NCI-H146 treated with DMSO at 0.1 percent for 48 hours (cell line): ENCODE data around the gene RNF4.
"Not testable (repeated sequence)": the region's sequence is repeated elsewhere in the genome, so short reads cannot be mapped to it uniquely, and the experiment has no call there.

Source experiments
- DNase-seq: peaks from one replicate; lab custom pipeline; 2025; ENCODE audit not compliant: unreplicated experiment; lab: John Stamatoyannopoulos, UW

Gene RNF4

DNA sequence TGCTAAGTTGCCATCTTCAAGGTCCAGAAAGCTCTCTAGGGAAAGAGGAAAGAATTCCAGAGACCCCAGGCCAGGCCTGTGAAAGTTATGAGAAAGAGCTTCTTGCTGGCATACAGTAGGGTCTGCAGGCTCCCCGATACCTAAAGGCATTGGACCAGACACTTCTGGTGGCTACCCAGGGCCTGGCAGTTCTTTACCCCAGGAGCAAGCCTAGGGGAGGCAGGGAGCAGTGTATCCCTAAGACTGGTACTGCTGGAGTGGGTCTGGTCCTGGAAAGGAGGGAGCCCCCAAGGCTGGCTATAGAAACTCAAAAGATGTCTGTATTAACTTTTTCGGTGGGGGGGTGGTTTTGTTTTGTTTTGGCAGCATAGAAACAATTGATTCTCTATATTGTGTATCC lies 47.7 kb downstream of the RNF4 start:
- no peak for DNase-seq

DNA sequence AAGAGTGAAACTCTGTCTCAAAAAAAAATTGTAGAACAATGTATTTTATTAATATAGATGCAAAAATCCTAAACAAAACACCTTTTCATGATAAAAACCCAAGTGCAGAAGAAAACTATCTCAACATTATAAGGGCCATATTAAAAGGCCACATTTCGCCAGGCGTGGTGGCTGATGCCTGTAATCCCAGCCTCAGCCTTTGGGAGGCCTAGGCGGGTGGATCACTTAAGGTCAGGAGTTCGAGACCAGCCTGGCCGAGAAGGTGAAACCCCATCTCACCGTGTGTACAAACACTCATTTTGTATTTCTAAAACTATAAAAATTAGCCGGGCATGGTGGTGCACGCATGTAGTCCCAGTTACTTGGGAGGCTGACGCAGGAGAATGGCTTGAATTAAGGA lies 57.7 kb downstream of the RNF4 start:
- no peak for DNase-seq

DNA sequence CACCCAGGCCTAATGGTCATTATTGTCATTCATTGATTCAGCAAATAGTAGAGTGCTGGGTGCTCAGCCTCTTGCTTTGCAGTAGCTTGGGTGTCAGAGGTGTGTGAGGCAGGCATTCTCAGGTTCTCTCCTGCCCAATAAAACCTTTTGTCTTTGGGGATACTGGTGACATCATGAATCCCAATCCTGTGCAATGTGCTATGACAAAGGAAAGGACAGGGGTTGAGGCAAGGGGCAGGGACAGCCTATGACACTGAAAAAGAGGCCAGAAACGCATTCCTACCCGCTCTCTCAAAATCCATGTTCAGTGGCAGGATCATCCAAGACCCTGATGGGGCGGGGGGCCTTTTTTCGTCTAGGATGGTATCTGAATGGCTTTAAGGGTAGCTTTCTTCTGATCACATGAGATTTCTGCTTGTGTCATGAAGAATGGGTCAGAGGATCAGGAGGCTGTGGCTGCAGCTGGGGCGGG lies 66.0 kb downstream of the RNF4 start:
- DNase-seq: no peak

DNA sequence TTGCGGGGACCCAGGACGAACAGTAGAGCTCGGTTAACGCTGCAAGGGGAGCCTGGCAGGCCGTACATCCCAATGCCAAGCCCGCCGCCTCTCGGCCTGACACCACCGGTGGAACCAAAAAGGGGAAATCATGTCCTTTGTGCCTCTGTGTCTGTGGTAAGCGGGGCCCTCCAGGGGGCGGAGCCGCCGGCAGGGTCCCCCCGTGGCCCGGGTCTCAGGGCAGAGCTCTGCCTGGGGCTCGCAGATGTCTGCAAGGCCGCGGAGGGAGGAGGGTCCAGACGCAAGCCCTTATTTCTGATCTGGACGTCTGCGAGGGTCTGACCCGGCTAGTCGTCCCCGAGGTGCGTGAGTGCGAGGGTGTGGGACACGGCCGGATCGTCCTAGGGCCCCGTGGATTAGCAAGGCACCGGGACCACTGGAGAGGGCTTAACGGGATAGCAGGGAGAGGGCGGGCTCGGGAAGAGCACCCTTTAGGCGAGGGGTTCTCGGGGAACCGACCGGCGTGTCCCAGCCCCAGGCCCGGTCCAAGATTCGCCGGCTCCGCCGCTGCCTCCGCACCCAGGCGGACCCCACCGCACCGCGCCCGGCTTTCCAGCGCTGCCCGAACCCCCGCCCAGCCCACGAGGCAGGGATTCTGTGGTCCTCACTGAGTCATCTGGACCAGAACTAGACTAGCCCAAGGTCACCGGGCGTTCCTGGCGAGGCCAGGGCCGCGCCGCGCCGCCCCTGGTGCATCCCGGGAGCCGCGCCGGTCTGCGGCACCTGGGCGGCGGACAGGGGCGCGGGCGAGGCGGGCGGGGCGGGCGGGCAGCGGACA lies 66.7 kb downstream of the RNF4 start:
- peak; percentile 19 for DNase-seq

DNA sequence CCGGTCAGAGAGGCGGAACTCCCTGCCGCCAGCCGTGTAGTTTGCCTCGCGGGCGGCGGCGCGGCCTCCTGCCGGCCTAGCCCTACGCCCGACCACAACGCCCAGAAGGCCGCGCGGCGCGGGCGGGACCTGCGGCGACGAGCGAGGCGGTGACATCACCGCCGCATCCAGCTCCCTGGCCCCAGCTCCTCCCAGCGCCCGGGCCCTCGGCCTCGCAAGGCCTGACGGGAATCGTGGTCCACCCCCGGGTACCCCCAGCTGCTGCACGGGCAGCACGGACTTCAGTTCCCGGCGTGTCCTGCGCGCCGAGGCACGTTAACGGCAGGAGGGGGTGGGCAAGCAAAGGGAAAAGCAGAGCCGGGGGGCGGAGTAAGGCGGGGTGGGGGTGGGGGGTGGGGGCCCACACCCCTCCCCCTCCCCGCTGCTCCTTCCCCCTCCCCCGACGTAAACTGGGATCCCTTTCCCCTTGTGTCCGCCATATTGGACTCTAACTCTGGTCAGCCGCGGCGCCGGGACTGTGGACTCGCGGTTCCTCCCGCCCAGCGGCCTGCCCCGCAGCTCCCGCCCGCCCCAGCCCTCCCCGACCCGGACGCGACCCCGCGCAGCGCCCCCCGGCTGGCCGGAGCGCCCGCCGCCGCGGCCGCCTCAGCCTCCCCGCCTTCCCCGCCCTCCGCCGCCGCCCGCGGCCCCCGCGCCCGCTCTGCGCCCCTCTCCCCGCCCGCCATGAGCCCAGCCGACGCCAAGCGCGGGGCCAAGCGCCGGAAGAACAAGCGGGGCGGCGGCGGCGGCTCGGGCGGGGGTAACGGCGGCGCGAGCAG lies 67.5 kb downstream of the RNF4 start, which contains the start of gene FAM193A:
Gene FAM193A (plus strand): TSS at position 455 of the 818 bp plus-strand sequence. CDS start 269 bp downstream, at position 724.
- peak; percentile 96 for DNase-seq

DNA sequence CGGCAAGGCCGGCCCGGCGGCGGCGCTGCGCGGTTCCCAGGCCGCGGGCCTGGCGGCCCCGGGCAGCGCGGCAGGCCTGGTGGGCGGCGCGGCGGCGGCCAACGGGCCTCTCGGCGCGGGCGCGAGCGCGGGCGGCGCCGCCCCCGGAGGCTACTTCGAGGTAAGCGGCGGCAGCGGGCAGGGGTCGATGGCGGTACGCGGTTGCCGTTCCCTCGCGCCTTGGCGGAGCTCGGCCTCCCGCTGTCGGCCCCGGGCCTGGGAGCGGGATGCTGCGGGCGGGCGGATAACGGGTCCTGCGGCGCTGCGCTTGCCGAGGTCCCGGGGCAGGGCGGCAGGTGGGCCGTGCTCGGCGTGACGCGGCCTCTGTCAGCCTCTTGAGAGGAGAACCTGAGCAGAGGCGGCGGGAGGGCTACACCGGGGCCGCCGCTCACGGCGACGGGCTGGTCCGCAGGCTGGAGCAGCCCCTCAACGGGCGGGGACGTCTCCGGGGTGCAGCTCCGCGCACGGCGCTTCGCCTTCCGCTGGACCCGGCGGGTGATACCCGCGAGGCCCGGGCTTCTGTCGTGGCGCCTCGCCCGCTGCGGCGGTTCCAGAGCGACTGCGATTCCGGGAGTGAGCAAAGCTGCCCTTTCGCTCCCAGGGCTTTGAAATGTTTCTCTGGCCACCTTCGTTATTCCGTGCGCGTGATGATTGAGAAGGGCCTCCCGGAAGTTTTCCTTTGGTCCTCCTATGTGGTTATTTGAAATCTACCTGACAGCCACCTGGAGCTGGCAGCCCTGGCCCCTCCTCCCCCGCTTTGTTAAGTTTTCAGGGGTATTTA lies 68.3 kb downstream of the RNF4 start:
- peak; percentile 22 for DNase-seq

DNA sequence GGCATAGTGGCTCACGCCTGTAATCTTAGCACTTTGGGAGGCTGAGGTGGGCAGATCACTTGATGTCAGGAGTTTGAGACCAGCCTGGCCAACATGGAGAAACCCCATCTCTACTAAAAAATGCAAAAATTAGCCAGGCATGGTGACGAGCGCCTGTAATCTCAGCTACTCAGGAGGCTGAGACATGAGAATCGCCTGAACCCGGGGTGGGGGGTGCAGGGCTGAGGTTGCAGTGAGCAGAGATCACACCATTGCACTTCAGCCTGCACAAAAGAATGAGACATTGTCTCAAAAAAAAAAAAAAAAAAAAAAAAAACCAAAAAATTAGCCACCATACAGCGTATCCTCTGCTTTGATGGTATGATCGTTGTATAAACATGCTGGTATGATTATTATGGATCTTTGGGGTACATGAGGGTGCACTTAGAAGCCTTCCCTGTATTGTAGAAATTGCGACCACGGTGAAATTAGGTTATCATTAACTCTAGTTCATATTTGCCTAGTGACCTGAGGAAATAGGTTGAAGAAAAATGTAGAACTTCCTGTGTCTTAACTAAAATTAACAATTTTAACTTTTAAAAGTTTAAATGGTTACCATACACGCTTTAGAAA lies 74.8 kb downstream of the RNF4 start:
- not testable (repeated sequence) for DNase-seq

DNA sequence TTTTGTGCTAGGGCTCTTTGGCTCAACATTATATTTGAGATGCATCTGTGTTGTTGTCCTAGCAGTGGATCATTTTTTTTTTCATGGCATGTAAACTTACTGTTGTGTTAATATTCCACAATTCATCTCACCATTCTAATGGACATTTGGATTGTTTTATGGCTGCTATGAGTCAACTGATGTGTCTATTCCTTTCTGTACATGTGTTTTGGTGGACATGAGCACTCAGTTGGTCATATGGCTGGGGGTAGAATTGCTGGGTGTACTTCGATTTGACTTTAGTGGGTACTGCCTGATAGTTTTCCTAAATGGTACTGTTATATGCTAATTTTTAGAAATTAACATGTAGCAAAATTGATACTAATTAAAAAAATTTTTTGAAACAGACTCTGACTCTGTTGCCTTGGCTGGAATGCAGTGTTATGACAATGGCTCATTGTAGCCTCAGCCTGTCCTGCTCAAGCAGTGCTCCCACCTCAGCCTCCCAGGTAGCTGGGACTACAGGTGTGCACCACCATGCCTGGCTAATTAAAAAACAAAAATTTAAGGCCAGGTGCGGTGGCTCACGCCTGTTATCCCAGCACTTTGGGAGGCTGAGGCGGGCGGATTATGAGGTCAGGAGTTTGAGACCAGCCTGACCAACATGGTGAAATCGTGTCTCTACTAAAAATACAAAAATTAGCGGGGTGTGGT lies 76.6 kb downstream of the RNF4 start:
- no peak for DNase-seq

DNA sequence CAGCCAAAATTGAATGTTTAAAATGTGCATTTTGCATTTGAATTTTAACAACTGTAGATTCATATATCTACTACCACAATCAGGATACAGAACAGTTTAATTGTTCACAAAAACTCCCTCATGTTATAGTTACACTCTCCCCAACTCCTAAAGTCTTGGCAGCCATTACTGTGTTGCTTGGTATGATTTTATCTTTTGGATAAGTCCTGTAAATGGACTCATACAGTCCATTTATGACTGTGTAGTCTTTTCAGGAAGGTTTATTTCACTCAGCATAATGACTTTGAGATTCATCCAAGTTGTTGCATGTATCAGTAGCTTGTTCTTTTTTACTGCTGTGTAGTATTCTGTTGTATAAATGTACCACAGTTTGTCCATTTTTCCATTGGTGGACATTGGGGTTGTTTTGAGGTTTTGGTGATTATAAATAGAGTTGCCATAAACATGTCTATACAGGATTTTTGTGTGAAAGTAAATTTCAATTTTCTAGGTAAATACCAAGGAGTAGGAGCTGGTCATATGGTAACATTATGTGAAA lies 77.4 kb downstream of the RNF4 start:
- no peak for DNase-seq

DNA sequence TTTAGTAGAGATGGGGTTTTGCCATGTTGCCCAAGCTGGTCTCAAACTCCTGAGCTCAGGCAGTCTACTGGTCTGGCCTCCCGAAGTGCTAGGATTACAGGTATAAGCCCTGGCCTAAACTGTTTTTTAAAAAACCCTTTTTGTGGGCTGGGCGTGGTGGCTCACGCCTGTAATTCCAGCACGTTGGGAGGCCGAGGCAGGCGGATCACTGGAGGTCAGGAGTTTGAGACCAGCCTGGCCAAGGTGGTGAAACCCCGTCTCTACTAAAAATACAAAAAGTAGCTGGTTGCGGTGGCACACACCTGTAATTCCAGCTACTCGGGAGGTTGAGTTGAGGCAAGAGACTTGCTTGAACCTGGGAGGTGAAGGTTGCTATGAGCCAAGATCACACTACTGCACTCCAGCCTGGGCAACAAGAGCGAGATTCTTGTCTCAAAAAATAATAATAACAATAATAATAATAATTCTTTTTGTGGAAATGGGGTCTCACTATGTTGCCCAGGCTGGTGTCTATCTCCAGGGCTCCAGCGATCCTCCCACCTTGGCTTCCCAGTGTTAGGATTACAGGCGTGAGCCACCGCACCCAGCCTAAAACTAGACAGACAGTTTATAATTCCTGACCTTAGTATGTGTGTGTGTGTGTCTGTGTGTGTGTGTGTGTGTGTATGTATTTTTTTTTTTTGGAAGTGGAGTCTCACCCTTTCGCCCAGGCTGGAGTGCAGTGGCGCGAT lies 78.2 kb downstream of the RNF4 start:
- not testable (repeated sequence) for DNase-seq

DNA sequence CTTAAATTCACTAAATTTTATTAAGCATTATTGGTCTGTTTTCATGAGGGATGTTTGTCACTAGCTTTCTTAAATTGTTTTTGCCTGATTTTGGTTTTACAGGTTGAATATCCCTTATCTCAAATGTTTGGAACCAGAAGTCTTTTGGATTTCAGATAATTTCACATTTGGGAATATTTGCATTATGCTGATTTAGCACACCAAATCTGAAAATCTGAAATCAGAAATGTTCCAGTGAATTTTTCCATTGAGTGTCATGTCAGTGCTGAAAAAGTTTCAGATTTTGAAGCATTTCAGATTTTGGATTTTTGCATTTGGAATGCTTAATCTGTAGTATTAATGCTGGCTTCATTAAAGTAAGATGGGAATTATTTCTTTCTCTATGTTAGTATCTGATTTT lies 82.2 kb downstream of the RNF4 start:
- no peak for DNase-seq

DNA sequence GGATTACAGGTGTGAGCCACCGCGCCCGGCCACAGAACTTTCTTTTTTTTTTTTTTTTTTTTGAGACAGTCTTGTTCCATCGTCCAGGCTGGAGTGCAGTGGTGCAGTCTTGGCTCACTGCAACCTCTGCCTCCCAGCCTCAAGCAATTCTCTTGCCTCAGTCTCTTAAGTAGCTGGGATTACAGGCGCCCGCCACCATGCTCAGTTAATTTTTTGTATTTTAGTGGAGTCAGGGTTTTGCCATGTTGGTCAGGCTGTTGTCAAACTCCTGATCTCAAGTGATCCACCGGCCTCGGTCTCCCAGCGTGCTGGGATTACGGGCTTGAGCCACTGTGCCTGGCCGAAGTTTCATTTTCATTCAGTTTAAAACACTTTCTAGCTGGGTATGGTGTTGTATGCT lies 83.9 kb downstream of the RNF4 start:
- no peak for DNase-seq

DNA sequence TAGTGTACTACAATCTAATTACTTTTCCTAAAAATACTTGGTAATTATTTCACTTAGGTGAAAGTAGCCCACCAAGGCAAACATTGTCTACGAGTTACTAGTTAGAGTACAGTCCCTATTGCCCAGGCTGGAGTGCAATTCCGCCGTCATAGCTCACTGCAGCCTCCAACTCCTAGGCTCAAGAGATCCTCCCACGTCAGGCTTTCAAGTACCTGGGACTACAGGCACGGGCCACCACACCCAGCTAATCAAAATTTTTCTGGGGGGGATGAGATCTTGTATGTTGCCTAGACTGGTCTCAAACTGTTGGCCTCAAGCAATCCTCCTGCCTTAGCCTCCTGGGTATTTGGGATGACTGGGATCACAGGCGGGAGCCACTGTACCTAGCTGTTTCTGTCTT lies 89.4 kb downstream of the RNF4 start:
- no peak for DNase-seq

DNA sequence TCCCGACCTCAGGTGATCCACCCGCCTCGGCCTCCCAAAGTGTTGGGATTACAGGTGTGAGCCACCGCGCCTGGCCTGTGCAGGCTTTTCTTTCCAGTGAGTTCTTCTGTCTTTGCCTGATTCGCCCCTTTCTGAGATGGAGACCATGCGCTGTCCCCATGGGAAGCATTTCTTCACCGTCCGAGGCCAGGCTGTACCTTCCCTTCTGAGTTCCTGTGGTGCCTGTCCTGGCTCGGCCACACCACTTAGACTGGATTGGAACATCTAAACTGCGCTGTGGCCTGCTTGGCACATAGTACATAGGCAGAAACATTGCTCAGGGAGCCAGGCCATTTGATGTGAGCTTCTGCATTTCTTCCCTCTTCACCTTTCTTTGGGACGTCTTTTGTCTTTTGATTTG lies 91.3 kb downstream of the RNF4 start:
- DNase-seq: no peak
